Sciatic nerve (tissue), 2 donors: ENCODE data around the gene CCR9. TPM values are rescaled to one million over a fixed set of nuclear protein-coding genes. Genes with fewer than 3 reads are reported as not detected.

ENCODE experiments used
- ATAC-seq: fragments of 200-7000 bp; cut with Tn5 transposase; one replicate; pipeline ENCODE4 v1.9.1; 2020; ENCODE audit warnings: mild to moderate bottlenecking, moderate library complexity
- DNase-seq: peaks from one replicate; pipeline ENCODE4 v3.0.0-alpha.2; 2020; ENCODE audit warnings: low spot score
- intact Hi-C: fragments of 100-400 bp; cut with DNase I; formaldehyde crosslinking; loops from one replicate; pipeline ENCODE4 v1.14.2; 2022
- total RNA-seq: library from RNA; stranded (reverse); fragmentation: NEBNext Ultra II Directional; extraction: Animal tissue kit (Norgen Biotek cat#: 25700); gene quantifications from one replicate; pipeline ENCODE4 v1.2.1, GENCODE V29; 2021
- donor health status: DM: no; HTN: no; CAD: no.
- donor health status: DM: no; HTN: no; CAD: no.

The CCR9 gene
- total RNA-seq, 1 donor from 2014 or later = 0.31 TPM

DNA sequence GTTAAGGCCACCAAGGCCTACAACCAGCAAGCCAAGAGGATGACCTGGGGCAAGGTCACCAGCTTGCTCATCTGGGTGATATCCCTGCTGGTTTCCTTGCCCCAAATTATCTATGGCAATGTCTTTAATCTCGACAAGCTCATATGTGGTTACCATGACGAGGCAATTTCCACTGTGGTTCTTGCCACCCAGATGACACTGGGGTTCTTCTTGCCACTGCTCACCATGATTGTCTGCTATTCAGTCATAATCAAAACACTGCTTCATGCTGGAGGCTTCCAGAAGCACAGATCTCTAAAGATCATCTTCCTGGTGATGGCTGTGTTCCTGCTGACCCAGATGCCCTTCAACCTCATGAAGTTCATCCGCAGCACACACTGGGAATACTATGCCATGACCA is 60.5 kb downstream of the CCR9 start:
- ATAC-seq (no peak), DNase-seq (no peak)
- intact Hi-C loops = no loop called here

DNA sequence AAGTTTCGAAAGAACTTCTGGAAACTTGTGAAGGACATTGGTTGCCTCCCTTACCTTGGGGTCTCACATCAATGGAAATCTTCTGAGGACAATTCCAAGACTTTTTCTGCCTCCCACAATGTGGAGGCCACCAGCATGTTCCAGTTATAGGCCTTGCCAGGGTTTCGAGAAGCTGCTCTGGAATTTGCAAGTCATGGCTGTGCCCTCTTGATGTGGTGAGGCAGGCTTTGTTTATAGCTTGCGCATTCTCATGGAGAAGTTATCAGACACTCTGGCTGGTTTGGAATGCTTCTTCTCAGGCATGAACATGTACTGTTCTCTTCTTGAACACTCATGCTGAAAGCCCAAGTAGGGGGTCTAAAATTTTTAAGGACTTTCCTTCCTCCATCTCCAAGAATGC is 61.0 kb downstream of the CCR9 start:
- intact Hi-C loops = no loop called here
- DNase-seq (no peak), ATAC-seq (no peak)

DNA sequence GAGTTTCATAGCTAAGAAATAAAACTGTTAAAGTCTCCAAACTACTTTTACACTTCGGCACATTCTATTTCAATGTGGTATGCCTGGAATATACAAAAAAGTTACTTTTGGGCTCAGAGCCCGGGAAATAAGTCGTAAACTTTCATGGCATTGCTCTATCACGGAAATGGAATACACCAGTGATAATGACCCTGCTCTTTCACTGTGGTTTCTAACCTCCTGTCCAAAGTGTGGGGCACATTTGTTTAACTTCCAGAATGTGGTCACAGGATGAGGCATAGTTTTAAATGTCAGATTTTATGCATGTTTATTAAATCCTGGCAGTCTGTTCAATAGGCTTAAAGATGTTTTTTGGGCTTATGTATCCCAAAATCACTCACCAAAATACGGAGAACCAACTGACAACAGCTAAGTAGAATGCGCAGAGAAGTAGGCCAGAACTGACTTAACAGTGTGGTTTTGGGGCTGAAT is 62.0 kb downstream of the CCR9 start:
- DNase-seq = no peak
- intact Hi-C loops = no loop called here
- ATAC-seq = no peak

DNA sequence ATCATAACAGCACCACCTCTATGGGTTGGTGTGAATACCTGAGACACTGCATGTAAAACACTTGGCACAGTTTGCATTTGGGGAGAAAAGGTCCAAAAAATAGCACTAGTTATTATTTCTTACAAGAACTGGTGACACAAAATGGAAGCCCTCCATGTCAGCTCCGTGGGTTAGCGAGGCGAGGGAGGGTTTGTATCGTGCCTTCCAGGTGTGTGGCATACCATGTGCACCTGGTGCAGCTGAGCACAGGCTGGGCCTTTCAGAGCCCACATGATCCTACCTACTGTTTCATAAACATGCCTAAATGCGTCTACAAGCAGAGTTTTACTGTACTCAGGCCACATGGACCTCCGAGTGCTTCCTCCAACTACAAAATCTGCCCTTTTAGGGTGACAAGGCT is 62.5 kb downstream of the CCR9 start:
- no peak for ATAC-seq
- intact Hi-C loops = no loop called here
- DNase-seq = no peak

DNA sequence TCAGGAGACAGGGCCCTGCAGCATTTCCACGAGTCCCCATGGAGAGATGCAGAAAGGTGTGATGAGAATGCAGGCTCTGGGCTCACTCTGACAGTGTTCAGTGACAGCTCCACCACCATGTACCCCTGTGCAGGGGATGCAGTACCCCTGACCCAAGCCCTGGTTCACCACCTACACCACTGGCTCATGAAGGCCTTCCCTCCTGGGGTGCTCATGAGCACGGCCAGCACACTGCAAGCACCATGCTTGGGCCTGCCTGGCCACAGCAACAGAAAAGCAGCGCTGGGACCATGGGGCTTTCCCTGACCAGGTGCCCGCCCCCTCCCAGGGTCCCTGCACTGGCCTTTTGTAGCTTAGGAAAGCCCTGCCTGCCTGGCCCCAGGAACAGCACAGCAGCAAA is 63.1 kb downstream of the CCR9 start:
- no peak for DNase-seq
- ATAC-seq = peak; percentile 21
- intact Hi-C loops = no loop called here

DNA sequence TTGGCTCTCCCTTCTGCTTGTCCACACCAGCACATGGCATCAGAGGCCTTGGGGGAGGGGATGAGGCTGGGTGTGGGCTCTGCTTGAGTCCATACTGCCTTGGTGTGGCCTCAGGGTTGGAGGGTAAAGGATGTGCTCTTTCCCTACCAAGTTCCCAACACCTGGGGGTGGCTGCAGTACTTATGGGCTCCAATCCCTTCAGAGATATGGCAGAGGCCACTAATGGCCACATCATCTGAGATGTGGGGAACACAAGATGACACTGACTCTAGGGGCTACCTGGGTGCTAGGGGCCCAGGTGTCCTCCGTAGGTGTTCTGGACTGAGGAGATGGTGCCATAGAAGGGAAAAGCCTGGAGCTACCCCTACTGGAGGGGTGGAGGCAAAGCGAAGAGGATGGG is 63.8 kb downstream of the CCR9 start:
- intact Hi-C loops = no loop called here
- ATAC-seq = no peak
- no peak for DNase-seq

DNA sequence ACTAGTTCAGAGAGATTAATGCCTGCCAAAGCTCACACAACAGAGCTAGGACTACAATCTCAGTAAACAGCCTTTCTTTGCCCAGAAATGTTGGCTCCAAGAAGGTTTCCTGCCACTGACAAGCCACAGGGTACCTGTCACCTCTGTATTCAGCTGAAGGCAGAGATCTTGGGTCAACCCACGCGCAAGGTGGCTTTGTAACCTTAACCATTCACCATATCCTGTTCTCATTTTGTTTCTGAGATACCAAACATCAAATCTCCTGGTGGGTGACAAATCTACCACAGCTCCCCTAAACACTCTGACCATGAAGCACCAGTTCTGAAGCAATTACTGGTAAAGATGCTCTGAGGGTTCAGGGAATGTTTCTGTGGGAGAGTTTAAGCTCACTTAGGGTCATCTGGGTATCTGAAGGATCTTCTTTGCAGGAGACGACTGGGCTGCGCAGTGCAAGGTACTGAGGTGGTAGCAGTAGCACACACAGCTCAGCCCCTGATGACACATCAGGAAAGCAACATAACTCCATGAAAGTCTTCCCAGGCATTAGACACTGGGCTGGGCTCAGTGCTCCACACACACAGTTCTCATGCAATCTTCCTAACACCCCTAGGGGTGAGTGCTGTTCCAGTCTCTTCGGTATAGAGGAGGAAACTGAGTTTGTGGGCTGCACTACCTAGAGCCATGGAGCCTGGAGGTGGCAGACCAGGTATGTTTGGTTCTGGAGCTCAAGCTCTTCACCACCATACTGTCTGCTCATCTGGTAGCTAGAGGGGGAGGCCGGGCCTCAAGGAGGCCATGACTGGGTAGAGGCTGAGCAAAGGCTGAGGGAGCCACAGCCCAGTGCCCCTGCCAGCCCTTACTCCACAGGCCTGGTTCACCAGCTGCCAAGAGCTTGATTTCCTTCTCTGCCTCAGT is 64.6 kb downstream of the CCR9 start:
- DNase-seq (no peak), ATAC-seq (no peak)
- intact Hi-C loops = no loop called here

DNA sequence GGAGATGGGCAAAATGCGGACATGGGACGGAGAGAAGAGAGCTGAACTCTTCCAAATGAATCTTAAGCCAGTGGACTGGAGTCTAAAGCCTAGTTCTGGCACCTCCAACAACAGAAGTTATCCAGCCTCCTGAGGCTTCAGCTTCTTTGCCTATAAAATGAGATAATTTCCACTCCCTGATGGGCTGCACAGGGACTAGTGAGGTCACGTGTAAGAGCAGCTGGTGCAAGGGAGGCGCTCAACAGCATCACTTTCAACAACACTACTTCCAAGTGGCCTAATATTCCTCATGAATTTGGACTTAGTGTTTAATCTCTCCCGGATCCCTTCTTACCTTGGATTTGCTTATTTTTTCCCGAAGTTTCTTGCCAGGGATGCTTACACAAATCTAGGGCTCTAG is 65.6 kb downstream of the CCR9 start:
- no peak for ATAC-seq
- DNase-seq = peak; percentile 2
- intact Hi-C loops = no loop called here

DNA sequence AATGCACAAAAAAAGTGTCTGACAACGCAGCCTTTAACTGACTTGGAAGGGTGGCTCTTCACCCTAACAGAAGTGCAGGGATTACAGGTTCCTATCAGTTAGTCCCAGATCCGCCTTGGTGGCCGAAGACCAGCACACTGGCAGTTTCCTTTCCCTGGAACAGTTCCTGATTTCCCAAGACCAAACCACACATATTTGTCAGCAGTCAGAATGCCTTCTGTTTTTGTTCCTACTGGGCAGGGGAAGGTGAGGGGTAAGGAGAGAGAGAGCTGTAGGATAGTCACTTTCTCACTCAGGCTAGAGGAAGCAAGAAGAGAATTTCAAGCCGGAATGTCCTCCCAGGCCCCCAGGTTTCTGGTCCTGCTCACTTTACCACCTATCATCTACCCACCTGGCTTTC is 66.1 kb downstream of the CCR9 start:
- intact Hi-C loops = no loop called here
- DNase-seq (no peak), ATAC-seq (no peak)

Other genes starting within 250 kb of the CCR9 start
- gene SACM1L, start 197.1 kb upstream of the CCR9 start, total RNA-seq = 66.0 TPM
- gene SLC6A20, start 90.0 kb upstream of the CCR9 start, total RNA-seq = 8.2 TPM
- 14.0 TPM for gene LZTFL1, start 44.4 kb upstream of the CCR9 start, total RNA-seq
- 0.49 TPM for gene CXCR6, start 56.9 kb downstream of the CCR9 start, total RNA-seq
- 60.6 TPM for gene FYCO1, start 109.3 kb downstream of the CCR9 start, total RNA-seq
- 0.27 TPM for gene XCR1, start 140.9 kb downstream of the CCR9 start, total RNA-seq